Measurements from ENCODE around the gene LRP1B.
"Not testable (repeated sequence)": the region's sequence is repeated elsewhere in the genome, so short reads cannot be mapped to it uniquely, and the experiment has no call there.

Gene LRP1B

GRCh38 chr2:140683658-140684057 lies 1447.2 kb downstream of the LRP1B start:
- DNase-seq (ENCODE audit: low spot score), result no peak

- DNase-seq (ENCODE audit: low spot score), result no peak
Observed at GRCh38 chr2:140680862-140681261, 1450.0 kb downstream of the LRP1B start.

GRCh38 chr2:140679752-140680151 lies 1451.1 kb downstream of the LRP1B start:
- no peak for DNase-seq (ENCODE audit: low spot score)

GRCh38 chr2:140669911-140670310 lies 1460.9 kb downstream of the LRP1B start:
- no peak for DNase-seq (ENCODE audit: low spot score)

- DNase-seq (ENCODE audit: low spot score), result no peak
Observed at GRCh38 chr2:140667203-140667602, 1463.6 kb downstream of the LRP1B start.

- DNase-seq (ENCODE audit: low spot score), result no peak
Observed at GRCh38 chr2:140662504-140662903, 1468.3 kb downstream of the LRP1B start.

- DNase-seq (ENCODE audit: low spot score), result peak; percentile 55
Observed at GRCh38 chr2:140658760-140659692, 1471.8 kb downstream of the LRP1B start.

GRCh38 chr2:140657657-140658056 lies 1473.2 kb downstream of the LRP1B start:
- no peak for DNase-seq (ENCODE audit: low spot score)

- DNase-seq (ENCODE audit: low spot score), result no peak
Observed at GRCh38 chr2:140654565-140654964, 1476.3 kb downstream of the LRP1B start.

- peak; percentile 56 for DNase-seq (ENCODE audit: low spot score)
Observed at GRCh38 chr2:140650825-140651224, 1480.0 kb downstream of the LRP1B start.

- DNase-seq (ENCODE audit: low spot score), result not testable (repeated sequence)
Observed at GRCh38 chr2:140650134-140650533, 1480.7 kb downstream of the LRP1B start.

- no peak for DNase-seq (ENCODE audit: low spot score)
Observed at GRCh38 chr2:140648393-140648792, 1482.4 kb downstream of the LRP1B start.

GRCh38 chr2:140643761-140644187 lies 1487.0 kb downstream of the LRP1B start:
- peak; percentile 46 for DNase-seq (ENCODE audit: low spot score)

GRCh38 chr2:140641163-140641562 lies 1489.7 kb downstream of the LRP1B start:
- no peak for DNase-seq (ENCODE audit: low spot score)

GRCh38 chr2:140639628-140640027 lies 1491.2 kb downstream of the LRP1B start:
- no peak for DNase-seq (ENCODE audit: low spot score)

- DNase-seq (ENCODE audit: low spot score), result no peak
Observed at GRCh38 chr2:140630557-140630956, 1500.3 kb downstream of the LRP1B start.

GRCh38 chr2:140627885-140628284 lies 1502.9 kb downstream of the LRP1B start:
- DNase-seq (ENCODE audit: low spot score), result no peak

GRCh38 chr2:140627136-140627535 lies 1503.7 kb downstream of the LRP1B start:
- no peak for DNase-seq (ENCODE audit: low spot score)

GRCh38 chr2:140624200-140624599 lies 1506.6 kb downstream of the LRP1B start:
- DNase-seq (ENCODE audit: low spot score), result no peak

- DNase-seq (ENCODE audit: low spot score), result no peak
Observed at GRCh38 chr2:140621583-140622362, 1509.0 kb downstream of the LRP1B start.

GRCh38 chr2:140604788-140605187 lies 1526.0 kb downstream of the LRP1B start:
- DNase-seq (ENCODE audit: low spot score), result no peak

GRCh38 chr2:140604096-140604495 lies 1526.7 kb downstream of the LRP1B start:
- no peak for DNase-seq (ENCODE audit: low spot score)

GRCh38 chr2:140603416-140603815 lies 1527.4 kb downstream of the LRP1B start:
- no peak for DNase-seq (ENCODE audit: low spot score)
